Measurements from ENCODE around the gene PIP5K1C. TPM values are rescaled to one million over a fixed set of nuclear protein-coding genes. Genes with fewer than 3 reads are reported as not detected.

Gene PIP5K1C
- total RNA-seq (2022): 24.5 and 27.0 TPM in 2 replicates
- Bru-seq, nascent RNA: percentile 47 among the genes with signal in this experiment
- BruChase-seq, experiment 1, labeled RNA remaining after a 2-hour chase: percentile 55 among the genes with signal in this experiment
- BruChase-seq, experiment 2, labeled RNA remaining after a 6-hour chase: percentile 64 among the genes with signal in this experiment
- long read RNA-seq, full-length matches to known transcripts: 8 of 35 reads
- long read RNA-seq, partial matches to known transcripts: 8 of 35 reads
- long read RNA-seq, other reads (novel, unspliced or antisense): 19 of 35 reads

- CTCF ChIA-PET: interaction anchor here (0.5 to 0.6 kb wide), 2 partner anchors 177 to 794 kb away, joined by 3 to 4 read pairs; no protein-coding TSS in a partner anchor
- Histone ChIP-seq H3K4me3 (ENCODE audit: low read depth, low read length) (peak within 1 kb of the TSS; percentile 81), H3K27me3 (replicated peaks; ENCODE audit: control insufficient read depth, insufficient read depth, low read length) (no peaks in the 10 kb centered on the region), H3K36me3 (ENCODE audit: control insufficient read depth, insufficient read depth, low read length) (no peaks in the 10 kb centered on the region), H3K9me3 (no peaks in the 10 kb centered on the region), H3K4me1 (no peaks in the 10 kb centered on the region)
- peak; percentile 82 to 94 for DNase-seq
- Mint-ChIP-seq H3K27me3 (ENCODE audit: insufficient read depth, unreplicated experiment) (no peaks in the 10 kb centered on the region), H3K4me3 (ENCODE audit: unreplicated experiment) (peak within 1 kb of the TSS; percentile 72), H3K36me3 (ENCODE audit: insufficient read depth, unreplicated experiment) (peaks cover 6% of the 10 kb centered on the region), H3K9me3 (ENCODE audit: unreplicated experiment) (no peaks in the 10 kb centered on the region), H3K27ac (ENCODE audit: unreplicated experiment) (peak within 1 kb of the TSS; percentile 63), H3K4me1 (ENCODE audit: low read depth, unreplicated experiment) (no peaks in the 10 kb centered on the region)
- POLR2A ChIA-PET: interaction anchor here (1.9 kb wide), 1 partner anchor 63 kb away, joined by 6 read pairs; no protein-coding TSS in a partner anchor
- intact Hi-C loops (cut with micrococcal nuclease; ENCODE audit: unreplicated experiment): no loop called here
- TF ChIP-seq CTCF (IDR thresholded peaks at IDR 0.05; ENCODE audit: insufficient read depth in 1 of 2, low read depth in 1 of 2, low read length in 1 of 2, severe bottlenecking in 1 of 2, unreplicated experiment in 1 of 2): peak; percentile 77 to 81
- BruUV-seq (replicated peaks): no TSS peak
Observed at GRCh38 chr19:3700242-3701032, at the start of gene PIP5K1C. PIP5K1C (minus strand) TSS chr19:3700468; CDS start chr19:3700390, 78 bp downstream.

DNA sequence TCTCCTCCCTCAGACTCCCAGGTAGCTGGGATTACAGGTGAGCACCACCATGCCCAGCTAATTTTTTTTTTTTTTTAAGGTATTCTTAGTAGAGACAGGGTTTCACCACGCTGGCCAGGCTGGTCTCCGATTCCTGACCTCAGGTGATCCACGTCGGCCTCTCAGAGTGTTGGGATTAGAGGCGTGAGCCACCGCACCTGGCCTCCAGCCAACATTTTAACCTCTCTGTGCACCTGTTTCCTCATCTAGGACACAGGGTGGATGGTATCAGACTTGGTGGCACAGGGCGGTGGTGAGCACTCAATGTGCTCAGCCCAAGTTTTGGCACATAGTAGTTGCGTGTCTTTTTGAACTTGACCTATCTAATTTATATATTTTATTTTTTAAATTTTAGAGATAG is 48.7 kb upstream of the PIP5K1C start:
- Mint-ChIP-seq H3K9me3 (ENCODE audit: unreplicated experiment) (no peaks in the 10 kb centered on the region), H3K4me3 (ENCODE audit: unreplicated experiment) (no peak overlapping the region), H3K4me1 (ENCODE audit: low read depth, unreplicated experiment) (no peaks in the 10 kb centered on the region), H3K27me3 (ENCODE audit: insufficient read depth, unreplicated experiment) (no peaks in the 10 kb centered on the region), H3K36me3 (ENCODE audit: insufficient read depth, unreplicated experiment) (peaks cover 37% of the 10 kb centered on the region), H3K27ac (ENCODE audit: unreplicated experiment) (no peak overlapping the region)
- H3K36me3 ChIP-seq (ENCODE audit: control insufficient read depth, insufficient read depth, low read length): peaks cover 2% of the 10 kb centered on the region; the same call in 1 of the 2 replicates
- H3K9me3 ChIP-seq: no peaks in the 10 kb centered on the region
- no TSS peak for BruUV-seq (replicated peaks)
- intact Hi-C loops (cut with micrococcal nuclease; ENCODE audit: unreplicated experiment): no loop called here
- DNase-seq: no peak
- no peaks in the 10 kb centered on the region for H3K4me1 ChIP-seq
- POLR2A ChIA-PET: no interaction called here
- CTCF ChIA-PET: no interaction called here
- no peak for TF ChIP-seq CTCF (IDR thresholded peaks at IDR 0.05; ENCODE audit: insufficient read depth in 1 of 2, low read depth in 1 of 2, low read length in 1 of 2, severe bottlenecking in 1 of 2, unreplicated experiment in 1 of 2)
- H3K4me3 ChIP-seq (ENCODE audit: low read depth, low read length): no peak overlapping the region
- H3K27me3 ChIP-seq (replicated peaks; ENCODE audit: control insufficient read depth, insufficient read depth, low read length): no peaks in the 10 kb centered on the region

- DNase-seq: no peak
- H3K4me3 ChIP-seq (ENCODE audit: low read depth, low read length): no peak overlapping the region
- peak overlapping the region; percentile 35 for H3K27ac Mint-ChIP-seq (ENCODE audit: unreplicated experiment)
- H3K27me3 ChIP-seq (replicated peaks; ENCODE audit: control insufficient read depth, insufficient read depth, low read length): no peaks in the 10 kb centered on the region
- ChIA-PET CTCF (interaction anchor here (0.7 kb wide), 1 partner anchor 161 kb away, joined by 9 read pairs; the partner anchor contains the start of gene GIPC3), POLR2A (no interaction called here)
- H3K36me3 Mint-ChIP-seq (ENCODE audit: insufficient read depth, unreplicated experiment): peaks cover 33% of the 10 kb centered on the region
- H3K27me3 Mint-ChIP-seq (ENCODE audit: insufficient read depth, unreplicated experiment): no peaks in the 10 kb centered on the region
- H3K9me3 Mint-ChIP-seq (ENCODE audit: unreplicated experiment): no peaks in the 10 kb centered on the region
- BruUV-seq (replicated peaks): no TSS peak
- intact Hi-C loops (cut with micrococcal nuclease; ENCODE audit: unreplicated experiment): no loop called here
- no peaks in the 10 kb centered on the region for H3K9me3 ChIP-seq
- no peak overlapping the region for H3K4me3 Mint-ChIP-seq (ENCODE audit: unreplicated experiment)
- TF ChIP-seq CTCF (IDR thresholded peaks at IDR 0.05; ENCODE audit: insufficient read depth in 1 of 2, low read depth in 1 of 2, low read length in 1 of 2, severe bottlenecking in 1 of 2, unreplicated experiment in 1 of 2): no peak
- H3K4me1 Mint-ChIP-seq (ENCODE audit: low read depth, unreplicated experiment): no peaks in the 10 kb centered on the region
- H3K36me3 ChIP-seq (ENCODE audit: control insufficient read depth, insufficient read depth, low read length): peaks cover 2% of the 10 kb centered on the region; the same call in 1 of the 2 replicates
- H3K4me1 ChIP-seq: no peaks in the 10 kb centered on the region
Observed at GRCh38 chr19:3746371-3747056, 46.2 kb upstream of the PIP5K1C start.
